Memory B cell (primary cell): ENCODE results near the gene TIPIN.
A peak's percentile ranks its signal among the peaks of the same experiment; 100 is the strongest.

Experiments
- ATAC-seq: fragments of 150-1000 bp; cut with Tn5 transposase; 2 replicates; pipeline ENCODE4 v1.10.0; 2021; ENCODE audit warnings: low read depth, mild to moderate bottlenecking, moderate library complexity
- DNase-seq, 2 donors: peaks; one replicate each; pipeline ENCODE4 v3.0.0; 2022; ENCODE audit warnings: low spot score in 2 of 2
- H3K27ac Mint-ChIP-seq: one replicate; pipeline ENCODE4 v1.8.0; 2022; ENCODE audit warnings: mild to moderate bottlenecking, moderate library complexity, mixed read lengths
- H3K27me3 Mint-ChIP-seq: one replicate; pipeline ENCODE4 v1.8.0; 2022; ENCODE audit warnings: mixed read lengths
- H3K36me3 Mint-ChIP-seq: one replicate; pipeline ENCODE4 v1.8.0; 2022; ENCODE audit warnings: mild to moderate bottlenecking, mixed read lengths
- H3K4me1 Mint-ChIP-seq: one replicate; pipeline ENCODE4 v1.8.0; 2022; ENCODE audit warnings: mixed read lengths
- H3K4me3 Mint-ChIP-seq: one replicate; pipeline ENCODE4 v1.8.0; 2022; ENCODE audit warnings: mild to moderate bottlenecking, moderate library complexity, mixed read lengths
- H3K9me3 Mint-ChIP-seq: one replicate; pipeline ENCODE4 v1.8.0; 2022; ENCODE audit warnings: mixed read lengths

TIPIN gene

GRCh38 chr15:66302489-66303278, 53.8 kb downstream of the TIPIN start:
- no peak for ATAC-seq
- Mint-ChIP-seq H3K36me3 (peaks cover 20% of the 10 kb centered on the region), H3K4me1 (peaks cover 2% of the 10 kb centered on the region), H3K27me3 (no peaks in the 10 kb centered on the region), H3K9me3 (no peaks in the 10 kb centered on the region), H3K4me3 (no peak overlapping the region), H3K27ac (peak overlapping the region; percentile 19)
- DNase-seq, result no peak

- Mint-ChIP-seq H3K4me3 (no peak overlapping the region), H3K27me3 (no peaks in the 10 kb centered on the region), H3K4me1 (peaks cover 15% of the 10 kb centered on the region), H3K36me3 (peaks cover 13% of the 10 kb centered on the region), H3K27ac (no peak overlapping the region), H3K9me3 (no peaks in the 10 kb centered on the region)
- DNase-seq, result no peak
- ATAC-seq, result no peak
Observed at GRCh38 chr15:66298803-66299251, 57.7 kb downstream of the TIPIN start.

- Mint-ChIP-seq H3K4me1 (peaks cover 19% of the 10 kb centered on the region), H3K9me3 (no peaks in the 10 kb centered on the region), H3K36me3 (peaks cover 5% of the 10 kb centered on the region), H3K27me3 (no peaks in the 10 kb centered on the region), H3K27ac (no peak overlapping the region), H3K4me3 (no peak overlapping the region)
- ATAC-seq (no peak), DNase-seq (no peak)
Observed at GRCh38 chr15:66296186-66296585, 60.3 kb downstream of the TIPIN start.

- Mint-ChIP-seq H3K27ac (peak overlapping the region; percentile 83), H3K4me1 (peaks cover 24% of the 10 kb centered on the region), H3K36me3 (no peaks in the 10 kb centered on the region), H3K9me3 (no peaks in the 10 kb centered on the region), H3K4me3 (peak overlapping the region; percentile 82), H3K27me3 (no peaks in the 10 kb centered on the region)
- ATAC-seq (no peak), DNase-seq (no peak)
Observed at GRCh38 chr15:66294932-66295235, 61.6 kb downstream of the TIPIN start.

GRCh38 chr15:66294157-66294931, 62.1 kb downstream of the TIPIN start:
- Mint-ChIP-seq H3K4me1 (peaks cover 24% of the 10 kb centered on the region), H3K9me3 (no peaks in the 10 kb centered on the region), H3K27ac (peak overlapping the region; percentile 83), H3K4me3 (peak overlapping the region; percentile 82), H3K27me3 (no peaks in the 10 kb centered on the region), H3K36me3 (no peaks in the 10 kb centered on the region)
- no peak for DNase-seq
- no peak for ATAC-seq

GRCh38 chr15:66293419-66294156, 62.9 kb downstream of the TIPIN start, which contains the start of gene DIS3L:
Gene DIS3L (plus strand): TSS chr15:66293568. CDS start chr15:66293597, 29 bp downstream.
- no peaks in the 10 kb centered on the region for H3K27me3 Mint-ChIP-seq
- DNase-seq, result peak; percentile 63 to 67
- peak; percentile 79 for ATAC-seq
- H3K9me3 Mint-ChIP-seq, result no peaks in the 10 kb centered on the region
- peak within 1 kb of the TSS; percentile 90 for H3K27ac Mint-ChIP-seq
- H3K4me1 Mint-ChIP-seq, result peaks cover 24% of the 10 kb centered on the region
- no peaks in the 10 kb centered on the region for H3K36me3 Mint-ChIP-seq
- peak within 1 kb of the TSS; percentile 86 for H3K4me3 Mint-ChIP-seq

- peaks cover 24% of the 10 kb centered on the region for H3K4me1 Mint-ChIP-seq
- DNase-seq (no peak), ATAC-seq (no peak)
- no peaks in the 10 kb centered on the region for H3K27me3 Mint-ChIP-seq
- no peaks in the 10 kb centered on the region for H3K36me3 Mint-ChIP-seq
- no peaks in the 10 kb centered on the region for H3K9me3 Mint-ChIP-seq
- peak overlapping the region; percentile 86 for H3K4me3 Mint-ChIP-seq
- H3K27ac Mint-ChIP-seq, result peak overlapping the region; percentile 90
Observed at GRCh38 chr15:66292571-66293418, 63.7 kb downstream of the TIPIN start.

- Mint-ChIP-seq H3K4me3 (peak overlapping the region; percentile 86), H3K9me3 (no peaks in the 10 kb centered on the region), H3K36me3 (no peaks in the 10 kb centered on the region), H3K27ac (peak overlapping the region; percentile 90), H3K27me3 (no peaks in the 10 kb centered on the region), H3K4me1 (peaks cover 24% of the 10 kb centered on the region)
- no peak for DNase-seq
- ATAC-seq, result no peak
Observed at GRCh38 chr15:66291816-66292570, 64.5 kb downstream of the TIPIN start.

- no peak for ATAC-seq
- Mint-ChIP-seq H3K36me3 (no peaks in the 10 kb centered on the region), H3K4me1 (peaks cover 21% of the 10 kb centered on the region), H3K27ac (no peak overlapping the region), H3K4me3 (no peak overlapping the region), H3K27me3 (no peaks in the 10 kb centered on the region), H3K9me3 (no peaks in the 10 kb centered on the region)
- no peak for DNase-seq
Observed at GRCh38 chr15:66290518-66290917, 66.0 kb downstream of the TIPIN start.

GRCh38 chr15:66290007-66290406, 66.5 kb downstream of the TIPIN start:
- Mint-ChIP-seq H3K27me3 (no peaks in the 10 kb centered on the region), H3K9me3 (no peaks in the 10 kb centered on the region), H3K36me3 (no peaks in the 10 kb centered on the region), H3K4me3 (no peak overlapping the region), H3K4me1 (peaks cover 21% of the 10 kb centered on the region), H3K27ac (no peak overlapping the region)
- no peak for DNase-seq
- no peak for ATAC-seq

GRCh38 chr15:66288551-66289185, 67.8 kb downstream of the TIPIN start:
- Mint-ChIP-seq H3K27me3 (no peaks in the 10 kb centered on the region), H3K4me1 (peaks cover 11% of the 10 kb centered on the region), H3K36me3 (no peaks in the 10 kb centered on the region), H3K27ac (no peak overlapping the region), H3K4me3 (no peak overlapping the region), H3K9me3 (no peaks in the 10 kb centered on the region)
- ATAC-seq (no peak), DNase-seq (no peak)

GRCh38 chr15:66288093-66288492, 68.4 kb downstream of the TIPIN start:
- no peak overlapping the region for H3K27ac Mint-ChIP-seq
- H3K9me3 Mint-ChIP-seq, result no peaks in the 10 kb centered on the region
- DNase-seq (no peak), ATAC-seq (no peak)
- no peaks in the 10 kb centered on the region for H3K27me3 Mint-ChIP-seq
- no peaks in the 10 kb centered on the region for H3K36me3 Mint-ChIP-seq
- H3K4me3 Mint-ChIP-seq, result no peak overlapping the region
- peaks cover 11% of the 10 kb centered on the region for H3K4me1 Mint-ChIP-seq
